ENCODE measurements around the gene CASK.

Gene CASK

GRCh38 chrX:41542135-41542534, 381.2 kb downstream of the CASK start:
- no CpG with 5 or more reads among the region's 4 CpGs for WGBS (ENCODE audit: extremely low coverage, insufficient coverage, insufficient read length)
- Histone ChIP-seq H3K18ac (ENCODE audit: low read length) (no peak overlapping the region), H3K23ac (ENCODE audit: low read length) (no peak overlapping the region)

DNA sequence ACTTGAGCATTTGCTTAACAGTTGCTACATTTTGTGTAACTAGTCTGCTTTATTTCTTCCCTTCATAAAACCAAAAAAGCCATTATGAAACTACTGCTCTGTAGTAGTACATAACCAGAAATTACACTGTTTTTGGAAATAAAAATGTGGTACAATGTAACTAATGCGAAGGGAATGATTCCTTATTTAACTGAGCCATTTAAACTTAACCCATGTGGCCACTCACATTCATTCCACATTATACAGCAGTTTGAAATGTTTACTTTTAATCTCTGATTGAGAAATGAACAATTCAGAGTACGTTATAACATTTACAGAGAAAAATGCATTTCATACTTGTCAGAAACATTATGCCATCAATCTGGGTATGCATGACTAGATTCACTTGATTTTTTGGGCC, 382.0 kb downstream of the CASK start:
- H2BK5ac ChIP-seq (ENCODE audit: low read depth, low read length, poor library complexity), result no peak overlapping the region
- no peak overlapping the region for H3K23ac ChIP-seq (ENCODE audit: low read length)
- H4K91ac ChIP-seq (ENCODE audit: low read depth, low read length), result no peak overlapping the region
- no peaks in the 10 kb centered on the region for H3K4me1 ChIP-seq (ENCODE audit: control insufficient read depth in 1 of 2, insufficient read depth in 2 of 2, low read length in 2 of 2)
- no peaks in the 10 kb centered on the region for H3K27me3 ChIP-seq (ENCODE audit: insufficient read depth, low read length)
- H3K36me3 ChIP-seq (ENCODE audit: control insufficient read depth in 1 of 2, insufficient read depth in 2 of 2, low read length in 2 of 2), result peaks cover 0 to 1% of the 10 kb centered on the region in 2 experiments
- H3K27ac ChIP-seq (ENCODE audit: low read depth, low read length), result no peak overlapping the region
- H3K14ac ChIP-seq (ENCODE audit: low read length), result no peak overlapping the region
- H3K4me3 ChIP-seq (ENCODE audit: low read depth, low read length), result no peak overlapping the region
- no peaks in the 10 kb centered on the region for H3K79me2 ChIP-seq (ENCODE audit: control insufficient read depth, insufficient read depth, low read length, poor library complexity)
- H2AFZ ChIP-seq (ENCODE audit: insufficient read depth, low read length, poor library complexity), result no peak overlapping the region
- no peak overlapping the region for H3K9ac ChIP-seq (ENCODE audit: low read length)
- no peak overlapping the region for H2BK120ac ChIP-seq (ENCODE audit: insufficient read depth, low read length, poor library complexity)
- H3K4me2 ChIP-seq (ENCODE audit: low read length), result no peak overlapping the region
- H2BK12ac ChIP-seq (ENCODE audit: low read length), result no peak overlapping the region
- no CpG with 5 or more reads among the region's 2 CpGs for WGBS (ENCODE audit: extremely low coverage, insufficient coverage, insufficient read length)
- no peak overlapping the region for H3K4ac ChIP-seq (ENCODE audit: low read depth, low read length)
- H3K9me3 ChIP-seq (ENCODE audit: insufficient read depth, low read depth, low read length), result no peaks in the 10 kb centered on the region
- DNase-seq, result no peak
- H2AK5ac ChIP-seq (ENCODE audit: low read length), result no peak overlapping the region
- no peaks in the 10 kb centered on the region for H3K79me1 ChIP-seq (ENCODE audit: low read length)
- no peak overlapping the region for H4K12ac ChIP-seq (ENCODE audit: low read depth, low read length)
- no peak overlapping the region for H4K8ac ChIP-seq (ENCODE audit: low read depth, low read length)
- no peak overlapping the region for H3K18ac ChIP-seq (ENCODE audit: low read length)

More at GRCh38 chrX:41542135-41542534, 381.2 kb downstream of the CASK start:
- H2AFZ ChIP-seq (ENCODE audit: insufficient read depth, low read length, poor library complexity), result no peak overlapping the region
- DNase-seq, result peak; percentile 30 to 64
- no peak overlapping the region for H4K12ac ChIP-seq (ENCODE audit: low read depth, low read length)
- no peak overlapping the region for H2BK12ac ChIP-seq (ENCODE audit: low read length)
- no peak overlapping the region for H2BK5ac ChIP-seq (ENCODE audit: low read depth, low read length, poor library complexity)
- H3K4ac ChIP-seq (ENCODE audit: low read depth, low read length), result no peak overlapping the region
- H3K4me2 ChIP-seq (ENCODE audit: low read length), result no peak overlapping the region
- H4K91ac ChIP-seq (ENCODE audit: low read depth, low read length), result no peak overlapping the region
- H3K79me2 ChIP-seq (ENCODE audit: control insufficient read depth, insufficient read depth, low read length, poor library complexity), result no peaks in the 10 kb centered on the region
- no peaks in the 10 kb centered on the region for H3K9me3 ChIP-seq (ENCODE audit: insufficient read depth, low read depth, low read length)
- H3K27me3 ChIP-seq (ENCODE audit: insufficient read depth, low read length), result no peaks in the 10 kb centered on the region
- H3K9ac ChIP-seq (ENCODE audit: low read length), result no peak overlapping the region
- H3K14ac ChIP-seq (ENCODE audit: low read length), result no peak overlapping the region
- no peaks in the 10 kb centered on the region for H3K4me1 ChIP-seq (ENCODE audit: control insufficient read depth in 1 of 2, insufficient read depth in 2 of 2, low read length in 2 of 2)
- H4K8ac ChIP-seq (ENCODE audit: low read depth, low read length), result no peak overlapping the region
- peaks cover 0 to 1% of the 10 kb centered on the region in 2 experiments for H3K36me3 ChIP-seq (ENCODE audit: control insufficient read depth in 1 of 2, insufficient read depth in 2 of 2, low read length in 2 of 2)
- no peak overlapping the region for H2BK120ac ChIP-seq (ENCODE audit: insufficient read depth, low read length, poor library complexity)
- H3K27ac ChIP-seq (ENCODE audit: low read depth, low read length), result no peak overlapping the region
- H3K79me1 ChIP-seq (ENCODE audit: low read length), result no peaks in the 10 kb centered on the region
- H2AK5ac ChIP-seq (ENCODE audit: low read length), result no peak overlapping the region
- H3K4me3 ChIP-seq (ENCODE audit: low read depth, low read length), result no peak overlapping the region

DNA sequence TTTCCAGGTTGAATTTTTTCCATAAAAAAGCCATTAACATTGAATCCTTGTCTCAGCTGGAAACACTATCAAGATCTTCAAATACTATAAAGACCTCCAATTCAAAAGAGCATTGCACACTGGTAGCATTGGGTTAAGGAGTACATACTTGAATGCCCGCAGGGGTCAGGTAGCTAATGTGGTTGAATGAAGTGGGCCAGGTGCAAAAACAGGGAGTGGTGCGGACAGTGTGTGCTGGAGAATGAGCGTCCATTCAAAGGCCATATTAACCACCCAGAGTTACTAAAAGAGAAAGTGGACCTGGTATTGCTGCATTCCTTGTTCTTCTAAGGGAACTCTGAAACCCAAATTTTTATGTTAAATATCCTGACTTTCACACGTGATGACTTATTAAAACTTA, 384.6 kb downstream of the CASK start:
- Histone ChIP-seq H2AK5ac (ENCODE audit: low read length) (no peak overlapping the region), H3K79me1 (ENCODE audit: low read length) (no peaks in the 10 kb centered on the region), H3K23ac (ENCODE audit: low read length) (no peak overlapping the region), H3K9me3 (ENCODE audit: insufficient read depth, low read depth, low read length) (no peaks in the 10 kb centered on the region), H2BK5ac (ENCODE audit: low read depth, low read length, poor library complexity) (no peak overlapping the region), H3K27me3 (ENCODE audit: insufficient read depth, low read length) (no peaks in the 10 kb centered on the region), H3K4me3 (ENCODE audit: low read depth, low read length) (no peak overlapping the region), H3K79me2 (ENCODE audit: control insufficient read depth, insufficient read depth, low read length, poor library complexity) (no peaks in the 10 kb centered on the region), H3K36me3 (ENCODE audit: control insufficient read depth in 1 of 2, insufficient read depth in 2 of 2, low read length in 2 of 2) (peaks cover 0 to 1% of the 10 kb centered on the region in 2 experiments), H3K9ac (ENCODE audit: low read length) (no peak overlapping the region), H3K27ac (ENCODE audit: low read depth, low read length) (no peak overlapping the region), H3K4me2 (ENCODE audit: low read length) (no peak overlapping the region), H2AFZ (ENCODE audit: insufficient read depth, low read length, poor library complexity) (no peak overlapping the region), H3K18ac (ENCODE audit: low read length) (no peak overlapping the region), H4K91ac (ENCODE audit: low read depth, low read length) (no peak overlapping the region), H3K4ac (ENCODE audit: low read depth, low read length) (no peak overlapping the region), H3K14ac (ENCODE audit: low read length) (no peak overlapping the region), H2BK120ac (ENCODE audit: insufficient read depth, low read length, poor library complexity) (no peak overlapping the region), H3K4me1 (ENCODE audit: control insufficient read depth in 1 of 2, insufficient read depth in 2 of 2, low read length in 2 of 2) (no peaks in the 10 kb centered on the region), H4K8ac (ENCODE audit: low read depth, low read length) (no peak overlapping the region), H2BK12ac (ENCODE audit: low read length) (no peak overlapping the region), H4K12ac (ENCODE audit: low read depth, low read length) (no peak overlapping the region)
- WGBS (ENCODE audit: extremely low coverage, insufficient coverage, insufficient read length), result no CpG with 5 or more reads among the region's 4 CpGs
- peak in 1 of 2 donors; percentile 22 for DNase-seq

- Histone ChIP-seq H3K27ac (ENCODE audit: low read depth, low read length) (no peak overlapping the region), H3K79me2 (ENCODE audit: control insufficient read depth, insufficient read depth, low read length, poor library complexity) (no peaks in the 10 kb centered on the region), H3K9me3 (ENCODE audit: insufficient read depth, low read depth, low read length) (no peaks in the 10 kb centered on the region), H2BK5ac (ENCODE audit: low read depth, low read length, poor library complexity) (no peak overlapping the region), H4K12ac (ENCODE audit: low read depth, low read length) (no peak overlapping the region), H2AFZ (ENCODE audit: insufficient read depth, low read length, poor library complexity) (no peak overlapping the region), H3K14ac (ENCODE audit: low read length) (no peak overlapping the region), H3K4me3 (ENCODE audit: low read depth, low read length) (no peak overlapping the region), H3K79me1 (ENCODE audit: low read length) (no peaks in the 10 kb centered on the region), H2BK120ac (ENCODE audit: insufficient read depth, low read length, poor library complexity) (no peak overlapping the region), H3K4ac (ENCODE audit: low read depth, low read length) (no peak overlapping the region), H4K8ac (ENCODE audit: low read depth, low read length) (no peak overlapping the region), H3K4me2 (ENCODE audit: low read length) (no peak overlapping the region), H2BK12ac (ENCODE audit: low read length) (no peak overlapping the region), H3K18ac (ENCODE audit: low read length) (no peak overlapping the region), H3K36me3 (ENCODE audit: control insufficient read depth in 1 of 2, insufficient read depth in 2 of 2, low read length in 2 of 2) (peaks cover 0 to 11% of the 10 kb centered on the region in 2 experiments), H3K9ac (ENCODE audit: low read length) (no peak overlapping the region), H2AK5ac (ENCODE audit: low read length) (no peak overlapping the region), H3K4me1 (ENCODE audit: control insufficient read depth in 1 of 2, insufficient read depth in 2 of 2, low read length in 2 of 2) (no peaks in the 10 kb centered on the region), H4K91ac (ENCODE audit: low read depth, low read length) (no peak overlapping the region), H3K23ac (ENCODE audit: low read length) (no peak overlapping the region), H3K27me3 (ENCODE audit: insufficient read depth, low read length) (no peaks in the 10 kb centered on the region)
- no peak for DNase-seq
These were observed 393.3 kb downstream of the CASK start for GRCh38 chrX:41530085-41530484.
